HepG2 (cell line): ENCODE measurements around the gene TSHZ2. TPM values are rescaled to one million over a fixed set of nuclear protein-coding genes. Genes with fewer than 3 reads are reported as not detected.

Experiments
- ARHGAP35 ChIP-seq: sonication (generic); formaldehyde crosslinking; IDR thresholded peaks from 2 replicates; pipeline ENCODE4 v1.9.0; 2022; ENCODE audit warnings: mild to moderate bottlenecking, inconsistent platforms, moderate library complexity, missing genetic modification reagents, borderline replicate concordance
- ATF3 ChIP-seq: sonication (generic); formaldehyde crosslinking; IDR thresholded peaks from 2 replicates; pipeline ENCODE4 v1.4.0; 2020; ENCODE audit warnings: missing genetic modification reagents
- ELF1 ChIP-seq: sonication (generic); formaldehyde crosslinking; IDR thresholded peaks from 2 replicates; pipeline ENCODE4 v1.4.0; 2020; ENCODE audit warnings: missing genetic modification reagents
- ELF3 ChIP-seq: IDR thresholded peaks from 2 replicates; pipeline ENCODE4 v1.6.1; 2016; ENCODE audit warnings: missing genetic modification reagents, missing compliant biosample characterization
- FOXA3 ChIP-seq: IDR thresholded peaks from 2 replicates; pipeline ENCODE4 v1.6.1; 2016; ENCODE audit warnings: missing genetic modification reagents, missing compliant biosample characterization
- HNF4G ChIP-seq, 2 experiments: sonication (generic) in 1 of 2; formaldehyde crosslinking in 1 of 2; IDR thresholded peaks; 2 replicates each; pipeline versions ENCODE4 v1.4.0 to v1.6.1; 2011 to 2020; ENCODE audit warnings: borderline replicate concordance in 2 of 2, low read depth in 2 of 2, mild to moderate bottlenecking in 2 of 2, low read length in 1 of 2, missing genetic modification reagents in 1 of 2, moderate library complexity in 1 of 2
- ISL2 ChIP-seq: sonication (generic); formaldehyde crosslinking; IDR thresholded peaks from 2 replicates; pipeline ENCODE4 v1.5.0; 2020; ENCODE audit warnings: missing genetic modification reagents
- LBX2 ChIP-seq: sonication (generic); formaldehyde crosslinking; IDR thresholded peaks from 2 replicates; pipeline ENCODE4 v1.5.0; 2020; ENCODE audit warnings: missing genetic modification reagents, mild to moderate bottlenecking, borderline replicate concordance
- MED8 ChIP-seq: sonication (generic); formaldehyde crosslinking; IDR thresholded peaks from 2 replicates; pipeline ENCODE4 v1.8.1; 2023; ENCODE audit warnings: mild to moderate bottlenecking, missing genetic modification reagents; ENCODE audit not compliant: insufficient replicate concordance
- MXD4 ChIP-seq: IDR thresholded peaks from 2 replicates; pipeline ENCODE4 v1.6.1; 2016; ENCODE audit warnings: mild to moderate bottlenecking, missing biosample characterization, missing genetic modification reagents
- PAWR ChIP-seq: sonication (generic); formaldehyde crosslinking; IDR thresholded peaks from 2 replicates; pipeline ENCODE4 v1.4.0; 2020; ENCODE audit warnings: missing genetic modification reagents, mild to moderate bottlenecking, borderline replicate concordance
- SMAD3 ChIP-seq: sonication (generic); formaldehyde crosslinking; IDR thresholded peaks from 2 replicates; pipeline ENCODE4 v1.4.0; 2020; ENCODE audit warnings: missing genetic modification reagents
- SMC3 ChIP-seq: IDR thresholded peaks from 2 replicates; pipeline ENCODE4 v1.6.1; 2011; ENCODE audit warnings: low read length, improper control_type of control experiment
- SOX13 ChIP-seq, 3 experiments: fragments of 450-650 bp in 1 of 3; sonication (generic) in 1 of 3; formaldehyde crosslinking in 1 of 3; IDR thresholded peaks in 2 of 3; conservative IDR thresholded peaks in 1 of 3; 2 replicates each; pipeline versions ENCODE4 v1.5.0 to v1.6.1; 2016 to 2020; ENCODE audit warnings: antibody characterized with exemption in 1 of 3, mild to moderate bottlenecking in 1 of 3, missing compliant biosample characterization in 1 of 3, missing genetic modification reagents in 1 of 3, moderate library complexity in 1 of 3
- THAP9 ChIP-seq: sonication (generic); formaldehyde crosslinking; IDR thresholded peaks from 2 replicates; pipeline ENCODE4; 2020; ENCODE audit warnings: missing genetic modification reagents, mild to moderate bottlenecking, borderline replicate concordance
- USF2 ChIP-seq, 2 experiments: sonication (generic) in 1 of 2; formaldehyde crosslinking in 1 of 2; IDR thresholded peaks; 2 replicates each; pipeline versions ENCODE4 v1.5.1 to v1.6.1; 2011 to 2020; ENCODE audit warnings: borderline replicate concordance in 1 of 2, low read depth in 1 of 2, low read length in 1 of 2, mild to moderate bottlenecking in 1 of 2, missing genetic modification reagents in 1 of 2, moderate library complexity in 1 of 2
- ZNF230 ChIP-seq: sonication (generic); formaldehyde crosslinking; IDR thresholded peaks from 2 replicates; pipeline ENCODE4 v1.4.0; 2020; ENCODE audit warnings: mild to moderate bottlenecking, missing genetic modification reagents
- ZNF281 ChIP-seq: sonication (generic); formaldehyde crosslinking; IDR thresholded peaks from 2 replicates; pipeline ENCODE4 v1.4.0; 2020; ENCODE audit warnings: missing genetic modification reagents, borderline replicate concordance
- ZNF652 ChIP-seq: IDR thresholded peaks from 2 replicates; pipeline ENCODE4 v1.6.1; 2016; ENCODE audit warnings: low read depth, borderline replicate concordance
- polyA plus RNA-seq, 8 experiments: library from polyadenylated mRNA; depleted of rRNA in 3 of 8; stranded (reverse) in 7 of 8; unstranded in 1 of 8; fragments of >200 nt; fragmentation: Illumina TruSeq in 4 of 8; extraction: Trizol in 4 of 8; gene quantifications; 2 replicates each; pipeline versions ENCODE4 v1.2.1 to v1.2.3, GENCODE V29; 2011 to 2016; ENCODE audit warnings: low read depth in 4 of 8, missing spikeins in 1 of 8, mixed read lengths in 1 of 8; ENCODE audit not compliant: insufficient read depth in 1 of 8
- total RNA-seq, 5 experiments: library from RNA; depleted of rRNA; stranded (reverse); fragments of >200 nt; fragmentation: Illumina TruSeq; extraction: Trizol; gene quantifications; 2 replicates each; pipeline ENCODE4 v1.2.3, GENCODE V29; 2016; ENCODE audit warnings: low read depth in 1 of 5

The TSHZ2 gene
- total and polyA plus RNA-seq, 2 of the 13 experiments (the other 11 are each of a cell fraction or from before 2014, with no cell fraction given), result 0.01 TPM; not detected in 1

GRCh38 chr20:53413186-53413631 is 441.1 kb downstream of the TSHZ2 start (continued):
- TF ChIP-seq SMC3, result peak; percentile 98
- peak; percentile 67 for TF ChIP-seq ELF1
- peak; percentile 66; the same call in 1 of the 2 replicates for TF ChIP-seq ZNF230 (CRISPR knock-in tag)
- peak; percentile 77 for TF ChIP-seq FOXA3 (CRISPR knock-in tag)
- 0 out of 2 replicates have a peak, but pooled peaks have one; percentile 70 for TF ChIP-seq ARHGAP35
- peak; percentile 68; the same call in 1 of the 2 replicates for TF ChIP-seq ELF3 (CRISPR knock-in tag)
- TF ChIP-seq ZNF281, result peak; percentile 25; the same call in 1 of the 2 replicates
- TF ChIP-seq ISL2 (CRISPR knock-in tag), result 0 out of 2 replicates have a peak, but pooled peaks have one; percentile 51
- 0 out of 2 replicates have a peak, but pooled peaks have one; percentile 34 for TF ChIP-seq ATF3 (CRISPR knock-in tag)
- no peak for TF ChIP-seq PAWR (CRISPR knock-in tag)
- TF ChIP-seq MXD4 (CRISPR knock-in tag), result peak; percentile 82; the same call in 1 of the 2 replicates
- TF ChIP-seq LBX2 (CRISPR knock-in tag), result no peak
- TF ChIP-seq HNF4G (IDR thresholded peaks at IDR 0.05; ENCODE audit: borderline replicate concordance, low read depth, low read length), result no peak
- 0 out of 2 replicates have a peak, but pooled peaks have one; percentile 57 for TF ChIP-seq HNF4G (CRISPR knock-in tag; IDR thresholded peaks at IDR 0.05; ENCODE audit: borderline replicate concordance, low read depth)
- TF ChIP-seq MED8 (CRISPR knock-in tag), result no peak
- TF ChIP-seq ZNF652 (CRISPR knock-in tag), result no peak
- peak; percentile 69; the same call in 1 of the 2 replicates for TF ChIP-seq THAP9
- TF ChIP-seq USF2 (IDR thresholded peaks at IDR 0.05; ENCODE audit: low read depth, low read length), result peak; percentile 58
- peak; percentile 47; the same call in 1 of the 2 replicates for TF ChIP-seq USF2 (CRISPR knock-in tag; IDR thresholded peaks at IDR 0.05; ENCODE audit: borderline replicate concordance)
- peak; percentile 73; the same call in 1 of the 2 replicates for TF ChIP-seq SMAD3 (CRISPR knock-in tag)
- TF ChIP-seq SOX13 (IDR thresholded peaks at IDR 0.05), result no peak
- TF ChIP-seq SOX13 (CRISPR knock-in tag; conservative IDR thresholded peaks at IDR 0.05 in 1 of 2, IDR thresholded peaks at IDR 0.05 in 1 of 2), result peak in 1 of 2 experiments; percentile 18; a peak in 1 of 4 replicates
